ENCODE results near the gene EOLA2. TPM values are rescaled to one million over a fixed set of nuclear protein-coding genes. Genes with fewer than 3 reads are reported as not detected.
A peak's percentile ranks its signal among the peaks of the same experiment; 100 is the strongest.
"Not testable (repeated sequence)": the region's sequence is repeated elsewhere in the genome, so short reads cannot be mapped to it uniquely, and the experiment has no call there.

The EOLA2 gene
- 19.6 TPM for total RNA-seq

DNA sequence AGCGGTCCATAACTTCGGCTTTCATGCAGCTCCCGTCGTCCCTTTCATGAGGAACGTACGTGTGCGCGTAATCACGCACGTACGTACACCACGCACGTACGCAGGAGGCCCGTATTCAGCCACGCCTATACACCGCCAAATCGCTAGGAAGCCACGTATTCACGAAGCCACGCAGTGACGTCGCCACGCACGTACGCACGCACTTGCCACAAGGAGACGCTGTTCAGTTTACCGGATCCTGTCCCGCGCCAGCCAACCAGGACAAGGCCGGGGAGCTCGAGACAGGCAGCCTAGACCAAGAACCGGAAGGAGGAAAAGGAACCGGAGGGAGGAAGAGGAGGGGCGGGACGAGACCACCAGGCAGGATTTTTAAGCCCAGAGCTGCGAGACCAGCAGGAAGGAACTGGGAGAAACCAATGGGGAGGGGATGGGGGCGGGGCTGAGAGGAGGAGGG, at the start of gene EOLA2:
TSS of gene EOLA2 (minus strand) at position 65 of the 454 bp plus-strand sequence. CDS start 4,617 bp downstream, outside the sequence.
- ATAC-seq = peak; percentile 70

DNA sequence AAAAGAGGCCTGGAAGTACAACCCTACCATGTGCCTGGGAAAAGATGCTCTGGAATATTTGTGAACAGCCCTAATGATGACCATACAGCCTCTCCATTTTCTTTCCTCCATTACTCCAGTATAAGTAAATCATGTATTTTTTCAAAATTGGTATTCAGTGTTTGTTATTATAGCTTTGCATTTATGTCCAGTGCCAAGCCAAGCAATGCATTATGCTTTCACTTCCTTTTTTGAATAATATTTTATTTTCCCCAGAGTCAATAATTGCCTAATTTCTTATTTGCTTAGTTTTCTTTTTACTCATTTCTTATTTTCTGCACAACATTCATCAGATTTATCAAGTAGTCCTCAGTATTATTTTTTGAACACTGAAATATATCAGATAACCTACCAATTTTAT, 49.3 kb upstream of the EOLA2 start:
- no peak for ATAC-seq

DNA sequence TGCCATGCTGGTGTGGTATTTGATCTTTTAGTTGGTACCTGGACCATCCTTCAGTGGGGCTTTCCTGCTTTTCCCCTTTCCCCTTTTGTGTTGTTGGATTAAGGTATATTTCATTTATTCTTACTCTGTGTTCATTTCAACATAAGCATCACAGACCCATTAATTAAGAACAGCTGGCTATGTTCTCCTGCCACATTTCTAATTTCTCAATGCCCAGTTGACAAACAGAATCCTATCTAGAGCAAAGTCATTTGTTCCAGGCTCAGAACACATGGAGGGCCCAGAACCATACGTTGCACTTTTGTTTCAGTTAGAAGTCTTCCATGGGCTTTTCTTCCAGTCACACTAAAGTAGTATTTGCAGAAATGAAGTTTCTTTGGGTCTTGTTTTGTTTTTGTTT, 46.1 kb upstream of the EOLA2 start:
- no peak for ATAC-seq

DNA sequence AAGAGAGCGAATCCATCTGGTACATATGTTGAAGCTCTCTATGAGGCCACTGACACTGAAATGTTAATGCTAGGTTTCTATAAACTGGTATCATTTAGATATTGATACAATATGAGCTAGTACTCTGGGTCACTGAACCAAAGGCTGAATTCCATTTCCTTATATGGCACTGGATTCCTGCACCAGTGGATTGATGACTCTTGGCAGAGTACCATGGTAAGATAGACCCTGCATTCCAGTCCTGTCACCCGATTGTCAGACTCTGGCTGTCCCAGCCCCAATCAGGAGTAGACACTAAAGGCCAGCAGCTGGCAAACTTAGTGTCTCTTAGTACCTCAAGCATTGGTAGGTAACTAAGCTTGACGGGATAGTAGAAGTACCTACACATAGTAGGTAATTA, 44.0 kb upstream of the EOLA2 start:
- ATAC-seq = no peak

DNA sequence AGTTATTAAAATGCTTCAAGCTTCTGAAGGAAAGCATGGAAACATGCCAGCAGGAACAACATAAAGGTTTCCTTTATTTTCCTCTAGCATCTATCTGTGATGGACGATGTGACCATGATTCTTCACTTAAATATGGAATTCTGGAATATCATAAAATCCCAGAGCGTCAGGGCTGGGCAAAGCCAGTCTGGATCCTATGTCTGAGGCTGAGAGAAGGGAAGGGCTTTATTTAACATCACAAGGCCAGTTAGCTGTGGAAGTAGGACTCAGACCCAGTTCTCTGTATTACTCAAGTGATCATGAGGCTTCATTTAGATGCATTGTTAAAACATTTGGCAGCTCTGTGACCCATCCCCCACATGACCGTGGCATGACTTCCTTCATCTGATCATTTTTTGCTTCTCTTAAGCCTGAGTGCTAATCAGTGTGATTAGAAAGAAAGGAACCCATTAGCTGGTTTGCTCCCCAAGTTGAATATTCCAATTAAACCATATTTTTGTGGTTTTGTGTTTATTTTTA, 40.9 kb upstream of the EOLA2 start:
- no peak for ATAC-seq

DNA sequence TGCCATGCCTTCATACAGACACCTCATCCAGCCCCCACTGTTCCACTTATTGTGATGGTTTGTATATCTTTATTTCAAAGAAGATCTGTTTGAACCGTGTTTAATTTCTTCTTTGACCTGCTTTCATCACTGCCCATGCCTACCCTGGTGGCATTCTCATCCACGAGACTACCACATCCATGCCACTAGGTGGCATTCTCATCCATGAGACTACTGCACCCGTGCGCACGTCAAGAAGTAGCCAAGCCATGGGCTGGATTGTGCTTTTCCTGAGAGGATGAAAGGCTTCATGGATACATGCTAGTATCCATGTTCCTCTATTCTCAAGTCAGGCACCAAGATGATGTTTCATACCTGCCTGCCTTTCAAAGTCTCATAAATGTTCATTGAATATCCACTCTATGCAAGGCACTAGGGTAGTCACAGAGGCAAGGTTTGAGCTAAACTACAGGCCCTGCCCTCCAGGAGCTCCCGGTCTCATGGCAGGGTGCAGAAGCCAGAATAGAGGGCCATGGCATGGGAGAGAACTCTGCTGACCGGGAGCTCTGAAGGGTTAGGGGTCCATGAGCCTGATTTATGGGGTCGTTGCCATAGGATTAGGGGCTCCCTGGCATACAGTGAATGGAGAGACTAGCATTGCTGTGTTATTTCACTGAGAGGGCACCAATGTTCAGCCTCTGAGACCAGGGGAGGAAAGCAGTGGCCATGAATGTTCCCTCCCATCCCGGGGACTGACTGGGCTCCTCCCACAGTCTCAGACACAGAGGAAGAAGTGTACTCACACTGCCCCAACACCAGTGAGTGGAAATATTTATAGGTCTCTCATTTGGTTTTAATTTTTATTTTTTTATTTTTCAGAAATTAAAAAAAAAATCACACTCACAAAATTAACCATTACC, 24.8 kb upstream of the EOLA2 start:
- ATAC-seq = peak; percentile 88

DNA sequence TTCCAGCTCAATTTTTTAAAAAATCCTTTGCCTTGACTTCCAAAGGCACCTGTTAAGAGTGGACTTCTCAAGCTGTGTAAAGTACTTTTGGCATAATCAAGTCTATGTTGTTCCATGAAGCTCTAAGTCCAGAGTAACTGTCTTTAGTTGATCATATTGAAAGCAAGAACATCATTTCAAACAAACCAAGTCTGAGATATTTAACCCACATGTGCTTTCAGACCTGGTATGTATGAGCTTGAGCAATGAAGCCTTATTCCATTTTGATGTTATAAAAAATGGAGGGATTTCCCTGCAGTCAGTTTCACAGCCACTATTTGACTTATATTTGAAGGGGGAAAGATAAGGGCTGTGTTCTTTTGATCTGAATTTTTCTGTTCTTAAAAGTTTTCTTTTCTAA, 23.7 kb upstream of the EOLA2 start:
- ATAC-seq = no peak

DNA sequence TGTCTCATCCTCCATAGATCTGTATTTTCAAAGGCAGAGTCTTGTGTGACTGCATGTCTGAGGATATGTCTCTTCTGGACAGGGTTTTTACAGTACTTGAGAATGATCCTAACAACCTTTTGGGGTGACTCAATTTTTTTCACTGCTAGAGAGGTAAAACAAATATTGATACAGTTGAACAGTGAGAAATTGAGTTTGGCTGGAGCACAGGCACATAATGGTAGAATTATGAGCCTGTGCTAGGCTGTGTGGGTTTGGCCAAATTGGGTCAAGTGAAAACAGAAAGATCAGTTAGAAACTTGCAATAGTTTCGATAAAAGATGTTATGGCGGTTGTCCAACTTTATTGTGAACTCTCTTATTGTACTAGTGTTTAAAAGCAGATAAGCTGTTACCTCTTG, 23.3 kb upstream of the EOLA2 start:
- ATAC-seq = no peak

DNA sequence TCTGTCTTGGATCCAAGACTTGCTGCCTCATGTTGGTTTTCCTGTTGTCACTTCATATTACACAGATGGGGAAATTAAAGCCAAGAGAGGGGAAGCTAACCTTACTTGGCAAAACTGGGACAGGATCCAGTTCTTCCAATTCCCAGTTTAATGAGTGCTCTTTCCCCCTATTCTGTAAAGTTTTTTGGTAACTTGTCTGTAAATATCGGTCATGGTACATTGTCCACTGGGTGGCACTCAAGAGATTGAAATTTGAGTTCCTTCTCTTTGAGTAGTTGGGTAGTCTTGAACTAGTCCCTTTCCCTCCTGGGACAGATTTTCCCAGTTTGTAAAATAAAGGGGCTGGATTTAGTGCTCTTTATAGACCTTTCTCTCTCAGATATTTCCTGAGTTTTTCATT, 12.4 kb upstream of the EOLA2 start:
- ATAC-seq = no peak

DNA sequence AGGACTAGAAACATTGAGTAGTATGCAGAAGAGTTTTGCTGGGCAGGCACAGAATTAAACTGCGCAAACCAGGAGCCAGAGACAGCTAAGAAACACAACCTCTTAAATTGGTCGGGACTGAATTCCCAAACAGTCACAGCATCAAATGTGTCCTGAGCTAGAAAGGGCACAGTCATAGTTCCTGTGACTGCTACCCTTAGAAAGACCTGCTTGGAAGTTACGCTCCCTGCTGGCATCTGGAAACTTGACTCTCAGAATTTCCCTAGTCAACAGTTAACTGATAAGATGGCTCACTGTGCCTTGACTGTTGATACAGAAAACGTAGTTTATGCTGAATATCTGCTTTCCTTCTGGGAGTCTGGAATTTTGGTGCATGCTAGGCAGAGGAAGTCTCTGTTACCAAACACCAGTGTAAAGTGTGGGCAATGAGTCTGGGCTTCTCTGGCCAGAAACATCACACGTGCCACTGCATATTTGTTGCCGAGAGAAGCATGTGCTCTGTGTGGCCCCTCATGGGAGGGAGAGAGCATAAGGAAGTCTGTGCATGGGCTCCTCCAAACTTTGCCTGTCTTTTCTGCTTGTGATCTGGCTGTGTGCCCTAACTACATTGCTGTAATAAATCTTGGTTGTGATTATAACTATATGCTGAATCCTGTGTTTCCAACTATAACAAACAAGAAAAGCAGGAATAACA, 11.6 kb upstream of the EOLA2 start:
- ATAC-seq = no peak

DNA sequence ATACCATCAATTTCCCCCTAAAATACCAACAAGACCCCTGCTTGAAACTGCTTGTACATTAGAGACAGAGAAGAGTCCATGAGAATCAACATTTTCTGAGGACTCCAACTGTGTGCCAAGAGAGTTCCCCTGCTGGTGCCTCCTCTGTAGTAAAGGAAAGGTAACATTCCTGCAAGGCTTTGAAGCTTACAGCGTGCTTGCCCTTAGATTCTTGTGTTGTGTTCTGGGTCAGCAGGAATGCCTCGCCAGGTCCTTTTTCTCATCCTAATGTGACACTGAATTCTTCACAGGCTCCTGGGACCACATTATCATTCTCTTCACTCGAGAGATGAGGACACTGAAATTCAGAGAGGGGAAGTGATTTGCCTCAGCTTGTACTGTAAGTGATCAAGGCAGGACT, 9.7 kb upstream of the EOLA2 start:
- no peak for ATAC-seq

DNA sequence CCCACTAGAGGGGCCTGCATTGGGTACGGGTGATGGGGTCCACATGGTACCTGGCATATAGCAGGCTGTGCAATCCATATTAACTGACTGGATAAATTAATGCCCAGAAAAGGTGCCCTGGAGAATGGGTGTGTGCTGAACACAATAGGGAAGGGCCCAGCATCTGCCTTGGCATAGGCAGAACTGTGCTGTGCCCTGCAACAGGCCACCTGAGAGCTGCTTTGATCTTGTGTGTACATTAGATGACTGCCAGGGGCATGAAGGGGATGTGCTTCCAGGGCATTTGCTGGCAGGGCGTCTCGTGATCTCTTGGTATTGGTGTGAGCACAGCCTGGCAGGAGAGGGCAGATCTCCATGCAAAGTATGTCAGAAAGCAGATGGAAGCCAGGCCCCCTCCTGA, 8.6 kb upstream of the EOLA2 start:
- not testable (repeated sequence) for ATAC-seq

DNA sequence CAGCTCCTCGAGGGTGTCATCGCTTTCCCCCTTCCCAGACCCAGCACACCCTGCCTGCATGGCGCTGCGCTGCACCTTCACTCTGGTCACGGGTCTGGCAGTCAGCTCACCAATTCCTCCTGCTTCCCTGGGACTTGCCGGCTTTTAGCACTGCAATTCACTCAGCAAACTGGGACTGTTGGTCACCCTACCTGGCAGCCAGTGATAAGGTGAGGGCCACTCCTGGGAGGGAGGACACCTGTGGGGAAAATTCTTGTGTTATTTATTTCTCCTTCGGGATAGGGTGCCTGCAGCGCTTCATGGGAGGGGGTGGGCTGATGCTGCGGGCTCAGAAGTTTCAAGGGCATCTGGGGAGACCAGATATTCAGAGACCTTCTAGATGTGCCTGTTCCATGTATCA, 7.5 kb upstream of the EOLA2 start:
- not testable (repeated sequence) for ATAC-seq

DNA sequence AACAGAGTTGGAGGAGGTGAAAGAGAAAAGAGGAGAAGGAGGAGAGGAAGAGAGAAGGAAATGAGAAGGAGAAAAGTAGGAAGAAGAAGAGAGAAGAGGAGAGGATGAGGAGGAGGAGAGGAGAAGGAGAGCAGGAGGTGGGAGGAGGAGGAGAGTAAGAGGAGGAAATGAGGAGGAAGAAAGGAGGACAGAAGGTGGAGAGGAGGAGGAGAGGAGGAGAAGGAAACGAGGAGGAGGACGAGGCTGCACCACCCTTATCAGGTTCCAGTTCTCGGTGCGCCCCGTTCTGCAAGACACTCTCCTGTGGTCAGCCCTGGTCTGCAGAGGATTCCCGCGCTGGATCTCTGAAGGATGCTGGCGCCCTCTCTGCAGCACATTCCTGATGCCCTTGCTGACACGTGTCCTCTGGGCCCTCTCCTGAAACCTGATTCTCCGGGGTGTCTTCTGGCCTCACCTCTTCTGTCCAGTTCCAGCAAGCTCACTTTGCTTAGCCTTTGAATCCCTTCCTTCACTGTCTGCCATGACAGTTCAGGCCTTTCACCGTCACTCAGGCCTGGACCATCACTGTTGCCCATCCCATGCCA, 6.9 kb upstream of the EOLA2 start:
- not testable (repeated sequence) for ATAC-seq

DNA sequence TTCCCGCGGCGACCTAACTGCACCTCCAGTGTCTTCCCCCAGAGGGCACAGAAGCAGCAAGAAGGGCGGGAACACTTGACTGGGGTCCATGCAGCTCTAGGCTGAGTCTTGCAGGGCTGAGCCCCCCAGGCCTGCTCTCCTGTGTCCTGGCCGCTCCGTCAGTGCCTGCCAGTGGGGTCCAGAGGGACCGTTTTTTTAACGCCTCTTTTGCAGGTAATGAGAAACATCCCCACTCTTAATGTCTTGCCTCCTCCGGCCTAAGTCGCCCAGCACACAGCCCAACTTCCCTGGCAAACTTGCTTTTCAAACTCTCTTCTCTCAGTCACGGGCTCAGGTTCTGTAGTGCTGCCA, 2.4 kb upstream of the EOLA2 start:
- not testable (repeated sequence) for ATAC-seq

DNA sequence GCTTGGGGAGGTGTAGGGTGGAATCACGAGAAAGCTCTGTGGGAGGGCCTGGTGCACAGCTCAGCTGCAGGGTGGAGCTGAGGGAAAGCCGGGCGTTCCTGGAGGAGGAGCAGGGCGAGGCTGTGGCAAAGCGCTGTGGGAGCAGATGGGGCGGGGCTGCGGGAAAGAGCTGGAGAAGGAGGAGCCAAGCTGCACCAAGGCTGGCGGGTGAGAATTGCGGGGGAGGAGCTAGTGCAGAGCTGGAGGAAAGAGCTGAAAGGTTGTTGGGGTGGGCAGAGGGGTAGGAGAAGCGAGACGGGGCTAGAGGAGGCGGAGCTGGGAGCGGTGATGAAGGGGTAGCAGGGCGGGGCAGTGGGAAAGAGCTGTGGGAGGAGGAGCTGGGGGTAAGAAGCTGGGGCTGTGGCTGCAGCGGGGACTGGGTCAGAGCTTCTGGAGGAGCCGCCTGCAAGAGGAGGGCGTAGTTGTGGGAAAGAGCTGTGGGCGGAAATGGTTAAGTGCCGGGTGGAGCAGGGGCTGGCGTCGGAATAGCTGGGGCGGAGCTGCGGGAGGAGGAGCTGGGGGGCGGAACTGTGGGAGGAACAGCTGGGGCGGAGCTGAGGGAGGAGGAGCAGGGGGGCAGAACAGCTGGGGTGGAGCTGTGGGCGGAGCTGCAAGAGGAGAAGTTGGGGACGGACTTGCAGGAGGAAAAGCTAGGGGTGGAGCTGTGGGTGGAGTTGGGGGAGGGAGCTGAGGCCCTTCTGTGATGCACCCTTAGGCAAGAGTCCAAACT, 1.8 kb upstream of the EOLA2 start:
- peak; percentile 74 for ATAC-seq

DNA sequence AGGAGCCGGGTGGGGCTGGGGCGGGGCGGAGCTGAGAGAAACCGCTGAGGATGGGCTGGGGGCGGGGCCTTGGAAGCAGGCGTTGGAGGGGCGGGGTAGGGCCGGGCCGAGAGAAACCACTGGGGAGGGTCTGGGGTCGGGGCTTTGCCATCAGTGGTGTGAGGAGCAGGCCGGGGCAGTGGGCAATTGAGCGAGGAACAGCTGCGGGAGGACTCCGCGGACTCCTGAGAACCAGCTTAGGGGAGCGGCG, 1.3 kb upstream of the EOLA2 start:
- ATAC-seq = no peak

DNA sequence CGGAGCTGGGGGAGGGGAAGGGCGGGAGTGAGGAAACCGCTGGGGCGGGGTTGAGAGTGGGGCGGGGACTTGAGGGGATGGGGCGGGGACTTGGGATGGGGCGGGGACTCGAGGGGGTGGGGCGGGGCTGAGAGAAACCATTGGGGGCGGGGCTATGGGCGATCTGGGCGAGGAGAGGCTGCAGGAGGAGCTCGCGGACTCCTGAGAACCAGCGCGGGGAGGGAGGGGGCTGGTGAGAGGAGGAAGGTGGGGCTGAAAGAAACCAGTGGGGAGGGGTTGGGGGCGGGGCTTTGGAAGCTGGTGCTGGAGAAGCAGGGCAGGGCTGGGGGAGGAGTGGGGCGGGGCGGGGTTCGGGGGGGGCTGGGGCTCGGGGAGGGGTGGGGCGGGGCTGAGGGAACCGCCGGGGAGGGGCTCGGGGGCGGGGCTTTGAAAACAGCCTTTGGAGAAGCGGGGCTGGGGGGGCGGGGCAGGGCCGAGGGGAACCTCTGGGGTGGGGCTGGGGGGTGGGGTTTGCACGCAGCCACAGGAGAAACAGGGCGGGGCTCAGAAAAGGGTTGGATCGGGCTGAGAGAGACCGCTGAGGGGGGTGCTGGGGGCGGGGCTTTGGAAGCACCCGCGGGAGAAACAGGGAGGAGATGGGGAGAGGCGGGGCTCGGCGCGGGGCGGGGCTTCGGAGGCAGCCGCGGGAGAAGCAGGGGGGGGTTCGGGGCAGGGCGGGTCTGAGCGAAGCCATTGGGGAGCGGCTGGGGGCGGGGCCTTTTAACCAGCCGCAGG, 777 bp upstream of the EOLA2 start:
- peak; percentile 61 for ATAC-seq

DNA sequence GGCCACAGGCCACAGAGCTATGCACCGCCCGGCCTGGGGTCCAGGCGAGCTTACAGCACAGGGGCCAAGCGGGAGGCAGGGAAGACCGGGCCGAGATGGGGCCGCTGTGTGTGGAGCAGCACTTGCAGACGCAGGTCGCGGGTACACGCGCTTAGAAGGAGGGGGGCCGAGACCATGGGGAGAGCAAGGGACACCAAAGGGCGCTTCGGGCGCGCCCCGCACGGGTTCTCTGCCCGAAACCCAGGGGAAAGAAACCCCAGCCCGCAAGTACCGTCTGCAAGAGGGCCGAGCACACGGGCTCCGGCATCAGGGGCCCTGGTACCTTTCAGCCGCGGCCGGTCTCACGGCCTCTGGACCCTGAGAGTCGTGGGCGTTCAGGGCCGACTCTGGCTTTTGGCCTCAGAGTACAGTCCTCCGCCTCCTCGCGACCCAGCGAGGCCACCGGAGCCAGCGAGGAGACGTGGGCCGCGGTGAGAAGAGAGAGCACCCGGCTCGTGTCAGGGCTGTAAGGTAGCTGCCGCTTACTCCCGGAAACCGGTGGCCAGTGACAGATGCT, 342 bp downstream of the EOLA2 start:
- no peak for ATAC-seq

DNA sequence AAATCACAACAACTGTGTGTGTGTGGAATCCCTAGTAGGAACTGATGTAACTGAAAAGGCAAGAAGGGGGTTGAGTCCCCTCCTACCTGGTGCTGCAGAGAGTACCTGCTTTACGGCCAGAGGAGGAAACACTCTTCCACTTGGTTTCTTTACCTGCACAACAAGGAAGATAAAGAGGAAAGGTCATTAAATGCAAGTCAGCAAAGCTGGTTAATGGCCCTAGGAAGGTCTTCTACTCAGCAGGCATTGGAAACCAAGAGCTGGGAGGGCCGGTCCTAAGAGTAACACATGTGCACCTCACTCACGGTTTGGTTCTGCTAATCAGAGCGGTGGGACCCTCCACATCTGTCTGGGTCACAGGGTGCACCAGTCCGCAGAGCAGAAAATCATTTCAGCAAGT, 963 bp downstream of the EOLA2 start:
- ATAC-seq = not testable (repeated sequence)

DNA sequence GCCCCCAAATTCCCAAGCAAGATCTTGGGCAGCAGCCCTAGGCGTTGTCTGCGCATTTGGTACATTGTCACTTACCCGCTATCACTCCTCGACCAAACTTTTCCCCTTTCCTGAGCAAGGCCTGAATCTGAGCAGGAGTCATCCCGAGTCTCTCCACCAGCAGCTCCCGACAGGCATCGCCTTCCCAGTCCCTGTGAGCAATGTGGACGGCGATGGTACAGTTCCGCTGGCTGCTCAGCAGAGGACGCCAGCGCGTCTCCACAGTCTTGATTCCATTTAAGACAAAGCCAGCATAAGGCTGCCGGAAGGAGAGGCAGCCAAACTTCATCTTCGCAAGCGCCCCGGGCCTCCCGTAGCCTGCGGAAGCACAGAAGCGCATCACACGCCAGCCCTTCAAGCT, 4.7 kb downstream of the EOLA2 start:
- ATAC-seq = not testable (repeated sequence)

DNA sequence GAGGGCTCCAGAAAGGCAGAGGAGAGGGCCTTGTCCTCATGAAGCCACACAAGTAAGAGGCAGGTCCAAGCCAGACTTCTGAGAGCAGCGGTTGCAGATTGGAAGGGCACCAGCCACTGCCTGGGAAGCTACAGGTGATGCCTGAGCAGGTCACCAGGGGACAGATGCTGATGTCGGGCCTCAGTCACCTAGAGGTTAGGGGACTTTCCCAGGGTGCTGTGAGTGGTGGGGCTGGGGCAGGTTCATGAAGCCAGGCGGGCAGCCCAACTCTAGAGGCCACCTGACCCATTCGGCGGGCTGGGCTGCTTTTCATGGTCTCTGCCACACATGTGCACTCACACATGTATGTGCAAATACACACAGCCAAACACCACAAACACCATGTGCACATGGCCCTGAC, 5.3 kb downstream of the EOLA2 start:
- not testable (repeated sequence) for ATAC-seq
